ENCODE measurements around the gene USP21. TPM values are rescaled to one million over a fixed set of nuclear protein-coding genes. Genes with fewer than 3 reads are reported as not detected.
A peak's percentile ranks its signal among the peaks of the same experiment; 100 is the strongest.

The USP21 gene
- total RNA-seq, 4 donors from 2014 or later = 10.0 to 27.6 (median 14.7) TPM

- ATAC-seq = no peak
- TF ChIP-seq CTCF (IDR thresholded peaks at IDR 0.05) (no peak), POLR2A (IDR thresholded peaks at IDR 0.05) (no peak), EP300 (IDR thresholded peaks at IDR 0.05) (no peak), POLR2AphosphoS5 (IDR thresholded peaks at IDR 0.05) (no peak)
- Histone ChIP-seq H3K27me3 (no peaks in the 10 kb centered on the region), H3K9me3 (no peaks in the 10 kb centered on the region), H3K4me3 (peak overlapping the region in 1 of 2 donors; percentile 98), H3K4me1 (peaks cover 7 to 63% (median 30%) of the 10 kb centered on the region in 3 donors), H3K36me3 (peaks cover 0 to 49% of the 10 kb centered on the region in 2 donors), H3K27ac (peak overlapping the region in 3 of 4 donors; percentile 92 to 94 (median 94))
- WGBS, 2 donors (ENCODE audit: low coverage in 1 of 2) = 67 to 76% methylated on average over 7 to 9 of the region's 9 CpGs
These were observed 837 bp upstream of the USP21 start for GRCh38 chr1:161158316-161159010.

GRCh38 chr1:161159913-161160243, 578 bp downstream of the USP21 start:
- no peaks in the 10 kb centered on the region for H3K27me3 ChIP-seq
- ATAC-seq = no peak
- peak overlapping the region; percentile 82 to 94 (median 93) for H3K27ac ChIP-seq
- peak overlapping the region; percentile 95 to 98 for H3K4me3 ChIP-seq
- peaks cover 7 to 58% (median 26%) of the 10 kb centered on the region in 3 donors for H3K4me1 ChIP-seq
- 0 to 5% methylated on average over 2 to 6 of the region's 11 CpGs for WGBS, 2 donors (ENCODE audit: low coverage in 1 of 2)
- no peak for TF ChIP-seq POLR2AphosphoS5 (IDR thresholded peaks at IDR 0.05)
- no peak for TF ChIP-seq EP300 (IDR thresholded peaks at IDR 0.05)
- no peak for TF ChIP-seq CTCF (IDR thresholded peaks at IDR 0.05)
- no peak for TF ChIP-seq POLR2A (IDR thresholded peaks at IDR 0.05)
- H3K9me3 ChIP-seq = no peaks in the 10 kb centered on the region
- peaks cover 0 to 63% of the 10 kb centered on the region in 2 donors for H3K36me3 ChIP-seq

- H3K9me3 ChIP-seq = no peaks in the 10 kb centered on the region
- peaks cover 7 to 57% (median 29%) of the 10 kb centered on the region in 3 donors for H3K4me1 ChIP-seq
- H3K27me3 ChIP-seq = no peaks in the 10 kb centered on the region
- H3K4me3 ChIP-seq = peak overlapping the region in 1 of 2 donors; percentile 98
- no peak for ATAC-seq
- H3K27ac ChIP-seq = peak overlapping the region in 2 of 4 donors; percentile 92 to 94
- no peak for TF ChIP-seq POLR2A (IDR thresholded peaks at IDR 0.05)
- no peak for TF ChIP-seq POLR2AphosphoS5 (IDR thresholded peaks at IDR 0.05)
- no peak for TF ChIP-seq CTCF (IDR thresholded peaks at IDR 0.05)
- TF ChIP-seq EP300 (IDR thresholded peaks at IDR 0.05) = no peak
- peaks cover 0 to 66% of the 10 kb centered on the region in 2 donors for H3K36me3 ChIP-seq
- 92 to 97% methylated on average over 6 to 10 of the region's 22 CpGs for WGBS, 2 donors (ENCODE audit: low coverage in 1 of 2)
These were observed 1.4 kb downstream of the USP21 start for GRCh38 chr1:161160671-161161145.

GRCh38 chr1:161161652-161162051, 2.4 kb downstream of the USP21 start:
- no peak for ATAC-seq
- Histone ChIP-seq H3K27ac (peak overlapping the region in 1 of 4 donors; percentile 92), H3K4me1 (peaks cover 7 to 58% (median 29%) of the 10 kb centered on the region in 3 donors), H3K4me3 (no peak overlapping the region), H3K27me3 (no peaks in the 10 kb centered on the region), H3K9me3 (no peaks in the 10 kb centered on the region), H3K36me3 (peaks cover 0 to 65% of the 10 kb centered on the region in 2 donors)
- TF ChIP-seq CTCF (IDR thresholded peaks at IDR 0.05) (no peak), POLR2AphosphoS5 (IDR thresholded peaks at IDR 0.05) (no peak), POLR2A (IDR thresholded peaks at IDR 0.05) (no peak), EP300 (IDR thresholded peaks at IDR 0.05) (no peak)
- 75 to 76% methylated on average over 4 to 5 of the region's 5 CpGs for WGBS, 2 donors (ENCODE audit: low coverage in 1 of 2)

- Histone ChIP-seq H3K4me3 (no peak overlapping the region), H3K27me3 (no peaks in the 10 kb centered on the region), H3K9me3 (no peaks in the 10 kb centered on the region), H3K4me1 (peaks cover 7 to 62% (median 31%) of the 10 kb centered on the region in 3 donors), H3K27ac (no peak overlapping the region), H3K36me3 (peaks cover 0 to 61% of the 10 kb centered on the region in 2 donors)
- TF ChIP-seq EP300 (IDR thresholded peaks at IDR 0.05) = no peak
- no peak for TF ChIP-seq CTCF (IDR thresholded peaks at IDR 0.05)
- no peak for TF ChIP-seq POLR2A (IDR thresholded peaks at IDR 0.05)
- no peak for TF ChIP-seq POLR2AphosphoS5 (IDR thresholded peaks at IDR 0.05)
- ATAC-seq = no peak
- WGBS, 2 donors (ENCODE audit: low coverage in 1 of 2) = 64 to 79% methylated on average over 5 to 6 of the region's 7 CpGs
These were observed 2.8 kb downstream of the USP21 start for GRCh38 chr1:161162052-161162451.
